GM19463 (cell line): ENCODE measurements around the gene CFAP251.

Experiments
- ATAC-seq: cut with Tn5 transposase; IDR thresholded peaks from one replicate; pipeline ENCODE4 v1.9.1; 2021; ENCODE audit warnings: mild to moderate bottlenecking, moderate library complexity; ENCODE audit not compliant: unreplicated experiment

CFAP251 gene

GRCh38 chr12:121946313-121947025, 28.1 kb downstream of the CFAP251 start:
- ATAC-seq: no peak

DNA sequence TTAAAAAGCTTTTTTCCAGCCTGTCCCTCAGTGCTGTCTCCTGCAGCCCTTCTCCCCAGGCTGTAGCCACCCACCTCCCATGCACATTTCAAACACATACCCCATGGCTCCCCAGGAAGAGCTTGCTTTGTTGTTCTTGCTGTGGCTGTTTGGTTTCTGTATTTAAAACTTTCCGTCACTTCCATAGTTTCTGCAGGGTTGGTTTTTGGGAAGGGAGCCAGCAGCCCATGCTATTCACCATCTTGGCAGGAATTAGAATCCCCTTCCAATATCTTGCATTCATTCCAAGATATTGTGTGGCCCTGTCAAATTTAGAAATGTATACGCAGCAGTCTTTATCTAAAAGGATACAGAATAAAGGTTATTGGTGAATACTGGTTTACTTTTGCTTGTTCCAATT, 29.6 kb downstream of the CFAP251 start:
- no peak for ATAC-seq

DNA sequence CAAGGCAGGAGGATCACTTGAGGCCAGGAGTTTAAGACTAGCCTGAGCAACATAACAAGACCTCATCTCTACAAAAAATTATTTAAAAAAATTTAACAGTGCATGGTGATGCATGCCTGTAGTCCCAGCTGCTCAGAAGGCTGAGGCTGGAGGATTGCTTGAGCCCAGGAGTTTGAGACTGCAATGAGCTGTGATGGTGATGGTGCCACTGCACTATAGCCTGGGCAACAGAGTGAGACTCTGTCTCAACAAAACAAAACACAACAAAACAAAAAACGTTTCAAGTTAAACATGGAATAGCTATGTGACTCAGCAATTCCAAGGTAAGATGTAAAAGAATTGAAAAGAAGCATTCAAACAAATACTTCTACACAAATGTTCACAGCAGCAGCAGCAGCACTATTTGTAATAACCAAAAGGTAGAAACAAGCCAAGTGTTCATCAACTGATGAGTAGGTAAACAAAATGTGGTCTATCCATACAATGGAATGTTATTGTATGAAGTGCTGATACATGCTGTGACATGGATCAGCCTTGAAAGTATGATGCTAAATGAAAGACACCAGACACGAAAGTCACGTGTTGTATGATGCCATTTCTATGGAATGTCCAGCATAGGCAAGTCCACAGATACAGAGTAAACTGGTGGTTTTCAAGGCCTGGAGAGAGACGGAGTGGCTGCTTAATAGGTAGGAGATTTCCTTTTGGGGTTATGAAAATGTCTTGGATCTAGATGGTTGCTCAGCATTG, 31.4 kb downstream of the CFAP251 start:
- no peak for ATAC-seq

DNA sequence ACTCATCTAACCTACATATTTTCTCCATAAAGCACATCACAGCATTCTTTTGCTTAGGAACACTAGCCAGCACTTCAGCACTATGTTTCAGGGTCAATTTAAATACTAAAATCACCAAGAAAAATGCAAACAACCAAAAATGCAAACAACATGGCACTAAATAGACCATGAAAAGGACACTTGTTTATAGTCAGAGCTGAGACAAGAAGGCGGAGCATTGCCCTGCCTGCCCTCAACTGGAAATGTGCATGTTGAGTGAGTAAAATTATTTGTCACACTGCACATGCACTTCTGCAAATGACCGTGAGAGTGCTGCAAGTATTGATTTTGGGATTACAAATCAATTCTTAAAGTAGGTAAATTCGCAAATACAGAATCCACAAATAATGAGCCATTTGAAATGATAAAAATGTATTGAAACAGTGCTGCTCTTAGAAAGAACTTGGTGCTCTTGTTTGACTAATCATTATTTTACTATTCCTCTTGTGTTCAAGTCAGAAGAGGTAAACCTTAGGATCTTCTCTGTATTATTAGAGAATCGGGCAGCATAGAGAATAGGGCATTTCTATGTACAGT, 34.8 kb downstream of the CFAP251 start:
- no peak for ATAC-seq

DNA sequence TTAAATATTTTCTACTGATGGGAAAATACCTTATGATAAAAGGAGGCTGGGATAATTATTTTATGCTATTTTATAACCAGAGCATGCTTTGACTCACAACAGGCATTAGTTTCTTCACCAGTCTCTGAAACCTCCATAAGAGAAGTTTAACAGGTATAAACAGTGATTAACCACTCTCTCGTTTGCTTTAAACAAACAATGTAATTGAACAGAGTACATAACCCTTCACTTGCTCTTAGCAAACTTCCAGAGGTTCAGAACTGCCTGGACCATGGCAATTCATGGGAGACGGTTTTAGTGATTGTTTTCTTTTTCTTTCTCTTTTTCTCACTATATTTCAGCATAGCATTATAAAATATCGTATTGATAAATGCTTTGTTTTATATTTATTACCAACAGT, 35.3 kb downstream of the CFAP251 start:
- ATAC-seq: no peak

DNA sequence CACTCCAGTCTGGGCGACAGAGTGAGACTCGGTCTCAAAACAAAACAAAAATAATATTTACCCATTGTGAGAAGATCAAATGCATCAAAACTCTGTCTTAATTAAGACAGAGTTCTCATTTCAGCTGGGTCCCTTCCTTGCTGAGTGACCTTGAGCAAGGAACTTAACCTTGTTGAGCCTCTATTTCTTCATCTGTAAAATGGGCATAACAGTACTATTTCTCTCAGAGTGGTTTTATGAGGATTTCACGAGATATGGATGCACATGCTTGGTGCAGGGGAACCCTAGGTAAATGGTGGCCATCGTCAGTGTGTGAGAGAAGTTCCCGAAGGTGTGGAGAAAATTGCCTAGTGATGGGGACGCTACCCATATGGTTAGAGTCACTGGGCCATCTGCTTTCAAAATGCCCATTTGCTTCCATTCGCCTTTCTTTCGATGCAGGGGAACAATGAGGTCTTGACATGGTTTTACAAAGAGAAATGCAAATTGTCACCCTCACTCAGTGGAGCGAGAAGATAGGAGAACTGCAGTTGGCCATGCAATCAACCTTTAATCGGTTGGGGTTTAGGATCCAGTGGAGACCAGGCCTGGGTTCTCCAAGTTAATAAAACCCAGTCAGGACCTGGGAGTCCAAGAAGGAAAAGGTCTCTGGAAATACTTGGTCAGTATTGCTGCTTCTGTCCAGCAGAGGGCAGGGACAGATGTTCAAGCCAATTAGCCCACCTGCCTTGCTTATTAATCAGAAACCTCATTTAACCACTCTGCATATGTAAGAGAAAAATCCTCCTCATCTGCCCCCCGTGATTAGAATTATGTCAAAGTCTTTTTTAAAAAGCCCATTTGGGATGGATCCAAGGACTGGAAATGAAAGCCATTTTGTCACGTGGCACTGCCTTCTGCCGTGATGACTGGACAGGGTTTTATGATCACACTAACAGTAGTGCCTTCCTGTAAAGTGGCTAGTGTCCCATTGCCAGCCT, 37.2 kb downstream of the CFAP251 start:
- no peak for ATAC-seq

GRCh38 chr12:121957861-121958515, 39.6 kb downstream of the CFAP251 start:
- no peak for ATAC-seq

GRCh38 chr12:121958541-121959240, 40.3 kb downstream of the CFAP251 start:
- ATAC-seq: no peak

GRCh38 chr12:121960541-121960940, 42.1 kb downstream of the CFAP251 start:
- no peak for ATAC-seq

DNA sequence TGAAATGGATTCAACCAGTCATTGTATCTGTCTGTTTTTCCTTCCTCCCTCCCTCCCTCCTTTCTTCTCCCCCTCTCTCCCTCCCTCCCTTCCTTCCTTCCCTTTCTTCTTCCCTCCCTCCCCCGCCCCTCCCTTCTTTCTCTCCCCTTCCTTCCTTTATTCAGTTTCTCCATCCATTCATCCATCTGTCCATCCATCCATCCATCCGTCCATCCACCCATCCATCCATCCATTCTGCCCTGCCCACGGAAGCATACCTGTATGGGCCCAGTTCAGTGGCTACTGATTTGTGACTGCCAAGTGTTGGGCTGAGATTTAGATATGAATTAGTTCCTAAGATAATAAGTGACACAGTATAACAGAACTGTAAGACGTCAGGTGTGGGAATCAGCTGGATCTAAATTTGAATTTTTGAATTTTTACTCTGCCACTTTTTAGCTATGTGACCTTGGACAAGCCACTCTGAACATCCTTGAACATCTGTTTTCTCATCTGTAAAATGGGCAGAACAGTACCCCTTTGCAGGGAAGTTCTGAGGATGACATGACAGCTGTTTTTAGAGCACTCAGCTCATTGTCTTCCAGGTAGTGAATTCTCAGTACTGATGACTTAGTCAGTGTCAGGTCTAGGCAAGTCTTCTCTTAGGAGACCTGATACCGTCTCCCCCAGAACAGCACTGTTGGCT, 42.9 kb downstream of the CFAP251 start:
- no peak for ATAC-seq

- no peak for ATAC-seq
Measured at GRCh38 chr12:121963341-121964018, 45.1 kb downstream of the CFAP251 start.

DNA sequence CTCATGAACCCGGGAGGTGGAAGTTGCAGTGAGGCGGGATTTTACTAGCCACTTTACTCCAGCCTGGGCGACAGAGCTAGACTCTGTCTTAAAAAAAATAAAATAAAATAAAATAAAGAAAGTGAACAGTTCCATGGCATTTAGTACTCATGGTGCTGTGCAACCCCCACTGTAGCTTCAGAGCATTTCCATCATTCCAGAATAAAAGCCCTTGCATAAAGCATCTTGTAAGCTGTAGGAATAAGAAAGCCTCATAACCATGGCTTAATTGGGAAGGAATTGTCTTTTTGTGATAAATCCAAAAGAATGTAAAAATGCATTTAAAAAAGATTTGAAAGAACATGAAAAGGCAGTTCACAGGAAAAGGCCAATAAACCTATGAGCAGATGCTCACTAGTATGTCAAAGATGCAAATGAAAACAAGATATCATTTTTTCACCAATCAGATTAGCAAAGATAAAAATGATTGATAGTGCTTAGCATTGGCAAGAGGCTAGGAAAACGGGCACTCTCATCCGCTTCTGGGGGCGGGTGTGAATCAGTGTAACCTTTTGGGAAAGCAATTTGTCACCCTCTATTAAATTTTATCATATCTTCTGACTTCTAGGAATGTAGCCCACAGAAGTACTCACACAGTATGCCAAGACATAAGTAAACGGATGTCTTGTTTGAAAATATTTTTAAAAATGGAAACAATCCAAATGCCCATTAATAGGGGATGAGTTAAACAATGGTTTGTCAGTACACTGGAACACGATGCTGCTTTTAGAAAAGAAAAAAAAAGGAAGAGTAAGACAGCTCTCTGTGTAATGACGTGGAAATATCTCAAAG, 46.6 kb downstream of the CFAP251 start:
- ATAC-seq: no peak

- no peak for ATAC-seq
Measured at GRCh38 chr12:121966959-121967358, 48.6 kb downstream of the CFAP251 start.

- no peak for ATAC-seq
Measured at GRCh38 chr12:121968876-121969275, 50.5 kb downstream of the CFAP251 start.

DNA sequence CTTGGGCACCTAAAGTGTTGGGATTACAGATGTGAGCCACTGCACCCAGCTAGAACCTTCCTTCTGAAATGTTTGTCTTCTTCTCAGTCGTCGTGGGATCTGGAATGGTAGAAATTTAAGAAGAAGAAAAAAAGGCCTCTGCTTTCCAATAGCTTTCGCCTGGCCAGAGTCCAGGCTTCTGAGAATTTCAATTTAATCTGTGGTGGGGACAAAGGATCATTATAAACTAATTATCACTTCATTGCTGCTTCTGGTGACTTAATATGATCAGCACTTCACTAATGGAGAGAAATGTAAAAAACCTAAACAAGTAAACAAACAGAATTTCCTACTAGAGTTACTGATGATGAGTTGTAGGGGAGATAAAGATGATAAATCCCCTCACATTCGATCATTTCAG, 51.3 kb downstream of the CFAP251 start:
- no peak for ATAC-seq

GRCh38 chr12:121970581-121971300, 52.3 kb downstream of the CFAP251 start:
- ATAC-seq: no peak
